ENCODE data around the gene BRPF1.

- TF ChIP-seq CTCF (IDR thresholded peaks at IDR 0.05) (no peak), POLR2A (IDR thresholded peaks at IDR 0.05) (no peak), POLR2AphosphoS5 (IDR thresholded peaks at IDR 0.05) (no peak)
These were observed 52.4 kb downstream of the BRPF1 start for GRCh38 chr3:9783954-9784353.
